Calu3 (cell line): ENCODE measurements around the gene NXN. TPM values are rescaled to one million over a fixed set of nuclear protein-coding genes. Genes with fewer than 3 reads are reported as not detected.
"Not testable (repeated sequence)": the region's sequence is repeated elsewhere in the genome, so short reads cannot be mapped to it uniquely, and the experiment has no call there.

Experiments used
- BruUV-seq: library from RNA; stranded (reverse); fragments of 400-500 nt; replicated peaks from 2 replicates; lab custom pipeline; 2021; lab: Mats Ljungman, UMichigan
- CTCF ChIA-PET: fragments of 300-600 bp; sonication (Branson Sonifier 250); formaldehyde crosslinking; loops from one replicate; lab custom pipeline; 2022; ENCODE audit warnings: antibody characterized with exemption; lab: Charles Lee
- DNase-seq: peaks from one replicate; pipeline ENCODE4 v3.0.0; 2022
- H3K27ac Mint-ChIP-seq: one replicate; pipeline ENCODE4 v1.8.0; 2022; ENCODE audit warnings: mixed read lengths; ENCODE audit not compliant: unreplicated experiment
- H3K27me3 Mint-ChIP-seq: one replicate; pipeline ENCODE4 v1.8.0; 2022; ENCODE audit warnings: mixed read lengths; ENCODE audit not compliant: unreplicated experiment
- H3K36me3 Mint-ChIP-seq: one replicate; pipeline ENCODE4 v1.8.0; 2022; ENCODE audit warnings: mild to moderate bottlenecking, moderate library complexity, mixed read lengths; ENCODE audit not compliant: insufficient read depth, unreplicated experiment
- H3K4me1 Mint-ChIP-seq: one replicate; pipeline ENCODE4 v1.8.0; 2022; ENCODE audit warnings: mild to moderate bottlenecking, low read depth, mixed read lengths; ENCODE audit not compliant: unreplicated experiment
- H3K4me3 Mint-ChIP-seq: one replicate; pipeline ENCODE4 v1.8.0; 2022; ENCODE audit warnings: mild to moderate bottlenecking, low read depth, moderate library complexity, mixed read lengths; ENCODE audit not compliant: unreplicated experiment
- H3K9me3 Mint-ChIP-seq: one replicate; pipeline ENCODE4 v1.8.0; 2022; ENCODE audit warnings: low read depth, mixed read lengths; ENCODE audit not compliant: unreplicated experiment
- intact Hi-C: fragments of 100-400 bp; cut with micrococcal nuclease; formaldehyde crosslinking; loops from one replicate; pipeline ENCODE4 v1.10.0; 2022; ENCODE audit not compliant: unreplicated experiment
- total RNA-seq: library from RNA; stranded (reverse); gene quantifications from 2 replicates; pipeline ENCODE4 v1.2.3, GENCODE V29; 2022
- TF ChIP-seq, protein P1 (sequence below): fragments of 200-600 bp; IDR thresholded peaks from one replicate; pipeline ENCODE4 v1.8.0; 2022; ENCODE audit warnings: antibody characterized with exemption; ENCODE audit not compliant: unreplicated experiment

NXN gene
- total RNA-seq, 1 experiment from 2014 or later: 1.8 TPM

DNA sequence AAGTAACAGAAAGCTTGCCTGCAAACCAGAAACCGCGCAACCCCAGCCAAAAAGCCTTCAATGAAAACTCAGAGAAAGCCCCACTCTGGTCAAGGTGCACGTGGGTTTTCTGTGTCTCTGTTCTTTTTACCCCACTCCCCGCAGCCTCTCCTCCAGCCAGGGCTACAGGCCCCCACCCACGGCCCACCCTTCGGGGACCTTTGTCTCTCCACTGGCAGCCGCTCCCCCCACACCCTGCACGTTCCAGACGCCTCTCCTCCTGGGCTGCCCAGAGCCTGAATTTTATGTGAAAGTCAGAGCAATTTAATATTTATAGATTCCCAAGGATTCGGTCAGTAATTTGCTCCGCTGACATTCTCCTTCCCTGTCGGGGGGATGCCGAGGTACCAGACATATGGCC, 173.2 kb downstream of the NXN start:
- intact Hi-C loops: no loop called here
- Mint-ChIP-seq H3K36me3 (no peaks in the 10 kb centered on the region), H3K4me3 (no peak overlapping the region), H3K27me3 (no peaks in the 10 kb centered on the region), H3K4me1 (no peaks in the 10 kb centered on the region), H3K9me3 (no peaks in the 10 kb centered on the region), H3K27ac (no peak overlapping the region)
- no peak for DNase-seq
- BruUV-seq: no TSS peak
- TF ChIP-seq, protein P1, sequence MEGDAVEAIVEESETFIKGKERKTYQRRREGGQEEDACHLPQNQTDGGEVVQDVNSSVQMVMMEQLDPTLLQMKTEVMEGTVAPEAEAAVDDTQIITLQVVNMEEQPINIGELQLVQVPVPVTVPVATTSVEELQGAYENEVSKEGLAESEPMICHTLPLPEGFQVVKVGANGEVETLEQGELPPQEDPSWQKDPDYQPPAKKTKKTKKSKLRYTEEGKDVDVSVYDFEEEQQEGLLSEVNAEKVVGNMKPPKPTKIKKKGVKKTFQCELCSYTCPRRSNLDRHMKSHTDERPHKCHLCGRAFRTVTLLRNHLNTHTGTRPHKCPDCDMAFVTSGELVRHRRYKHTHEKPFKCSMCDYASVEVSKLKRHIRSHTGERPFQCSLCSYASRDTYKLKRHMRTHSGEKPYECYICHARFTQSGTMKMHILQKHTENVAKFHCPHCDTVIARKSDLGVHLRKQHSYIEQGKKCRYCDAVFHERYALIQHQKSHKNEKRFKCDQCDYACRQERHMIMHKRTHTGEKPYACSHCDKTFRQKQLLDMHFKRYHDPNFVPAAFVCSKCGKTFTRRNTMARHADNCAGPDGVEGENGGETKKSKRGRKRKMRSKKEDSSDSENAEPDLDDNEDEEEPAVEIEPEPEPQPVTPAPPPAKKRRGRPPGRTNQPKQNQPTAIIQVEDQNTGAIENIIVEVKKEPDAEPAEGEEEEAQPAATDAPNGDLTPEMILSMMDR: no peak
- CTCF ChIA-PET: no interaction called here

DNA sequence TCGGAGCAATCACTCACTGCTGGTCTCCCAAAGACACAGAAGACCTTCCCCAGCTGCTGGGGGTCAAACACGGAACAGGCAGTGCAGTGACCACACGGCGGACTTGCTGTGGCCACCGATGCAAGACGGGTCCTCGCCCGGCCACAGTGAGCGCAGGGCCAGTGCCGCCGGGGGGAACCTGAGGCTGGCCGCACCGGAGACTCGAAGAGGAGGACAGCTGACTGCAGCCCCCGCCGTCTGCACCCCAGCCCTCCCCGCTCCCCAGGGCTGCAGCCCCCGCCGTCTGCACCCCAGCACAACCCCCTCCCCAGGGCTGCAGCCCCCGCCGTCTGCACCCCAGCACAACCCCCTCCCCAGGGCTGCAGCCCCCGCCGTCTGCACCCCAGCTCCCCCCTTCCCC, 173.7 kb downstream of the NXN start:
- H3K27ac Mint-ChIP-seq, BruUV-seq, DNase-seq, H3K36me3 Mint-ChIP-seq, CTCF ChIA-PET, H3K27me3 Mint-ChIP-seq, H3K9me3 Mint-ChIP-seq, H3K4me1 Mint-ChIP-seq, intact Hi-C loops, H3K4me3 Mint-ChIP-seq: not testable (repeated sequence)

DNA sequence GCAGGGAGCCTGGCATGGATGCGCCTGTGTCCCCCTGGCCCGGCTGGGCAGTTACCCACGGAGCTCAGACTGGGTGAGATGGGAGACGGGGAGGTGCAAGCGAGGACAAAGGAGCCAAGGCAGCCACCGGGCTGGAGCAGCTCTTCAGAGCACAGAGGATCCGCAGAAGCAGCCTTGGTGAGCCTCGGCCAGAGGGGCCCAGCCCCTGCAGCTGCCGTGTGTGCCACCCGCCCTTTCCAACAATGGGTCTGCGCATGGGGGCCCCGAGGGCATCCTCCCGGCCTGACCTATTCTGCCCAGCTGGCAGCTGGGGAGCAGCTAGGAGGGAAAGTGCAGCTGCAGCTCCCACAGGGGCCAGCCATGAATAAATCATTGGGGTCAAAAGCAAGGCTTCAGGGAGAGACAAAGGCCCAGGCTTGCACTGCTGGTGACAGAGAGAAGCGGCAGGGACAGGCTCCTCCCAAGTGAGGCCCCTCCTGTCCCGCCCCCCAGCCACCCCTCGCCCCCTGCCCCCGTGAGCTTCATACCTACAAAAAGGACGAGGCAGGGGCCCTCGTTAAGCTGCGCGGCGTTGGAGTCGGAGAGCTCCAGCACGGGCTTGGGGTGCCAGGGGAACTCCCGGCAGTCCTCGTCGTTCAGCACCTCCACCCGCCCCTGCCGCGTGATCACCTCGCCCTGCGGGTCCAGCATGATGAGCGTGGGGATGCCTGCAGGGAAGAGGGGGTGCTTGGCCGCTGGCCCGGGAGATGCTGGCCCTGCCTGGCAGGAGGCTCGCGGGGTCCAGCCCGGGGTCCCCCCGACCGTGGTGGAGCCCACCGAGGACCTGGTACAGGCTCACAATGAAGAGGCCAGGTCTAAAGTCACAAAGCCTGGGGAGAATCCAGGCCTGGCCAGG, 174.8 kb downstream of the NXN start:
- CTCF ChIA-PET: interaction anchor here (0.6 kb wide), 1 partner anchor 175 kb away, joined by 3 read pairs; no protein-coding TSS in a partner anchor

DNA sequence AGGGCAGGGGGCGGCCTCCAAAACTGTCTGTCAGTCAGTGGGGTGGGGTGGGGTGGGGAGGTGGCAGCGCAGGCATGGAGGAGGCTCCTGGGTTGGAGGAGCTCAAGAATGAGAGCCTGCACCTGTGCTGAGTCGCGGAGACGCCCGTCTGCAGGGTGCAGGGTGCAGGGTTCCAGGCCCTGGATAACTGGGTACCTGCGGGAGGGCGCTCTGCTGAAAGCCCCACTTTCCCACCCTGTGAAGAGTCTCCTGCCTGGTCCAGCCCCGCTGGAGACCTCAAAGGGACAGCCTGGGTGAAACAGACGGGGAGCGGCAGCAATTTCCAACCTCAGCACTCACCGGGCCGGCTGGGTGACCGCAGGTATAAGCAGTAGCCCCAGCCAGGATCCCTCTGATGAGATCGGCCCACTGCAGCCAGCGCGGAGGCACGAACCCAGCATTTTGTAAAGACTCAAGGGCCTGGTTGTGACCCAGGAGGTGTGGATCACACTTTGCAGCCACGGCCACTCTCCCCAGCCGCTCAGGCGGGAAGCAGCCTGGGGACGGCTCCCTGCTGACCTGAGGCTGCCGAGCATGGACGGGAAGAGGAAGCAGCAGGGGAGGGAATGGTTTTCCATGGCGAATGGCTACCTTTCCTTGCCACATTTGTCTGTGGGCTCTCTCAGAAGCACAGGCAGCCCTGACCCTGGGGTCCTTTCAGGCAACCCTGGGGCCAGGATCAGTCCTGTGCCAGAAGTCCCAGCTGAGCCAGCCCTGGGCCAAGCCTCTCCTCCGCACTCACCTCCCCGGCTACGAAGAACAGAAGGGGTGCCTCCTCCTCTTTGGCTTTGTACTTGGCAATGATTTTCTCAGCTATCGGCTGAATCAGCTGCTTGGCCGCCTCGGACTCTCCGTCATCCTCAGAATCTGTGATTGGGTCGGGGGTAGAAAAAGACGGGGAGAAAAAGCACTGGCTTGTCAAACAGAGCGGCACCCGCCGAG, 176.4 kb downstream of the NXN start:
- CTCF ChIA-PET: no interaction called here
- TF ChIP-seq, protein P1: no peak
- BruUV-seq: no TSS peak

More for the DNA sequence above, 174.8 kb downstream of the NXN start:
- TF ChIP-seq, protein P1: no peak
- no peaks in the 10 kb centered on the region for H3K27me3 Mint-ChIP-seq
- no peaks in the 10 kb centered on the region for H3K9me3 Mint-ChIP-seq
- no TSS peak for BruUV-seq
- no peak for DNase-seq
- H3K27ac Mint-ChIP-seq: no peak overlapping the region
- intact Hi-C loops: no loop called here
- H3K4me1 Mint-ChIP-seq: no peaks in the 10 kb centered on the region
- no peaks in the 10 kb centered on the region for H3K36me3 Mint-ChIP-seq
- no peak overlapping the region for H3K4me3 Mint-ChIP-seq

More for the DNA sequence above, 176.4 kb downstream of the NXN start:
- Mint-ChIP-seq H3K4me1 (no peaks in the 10 kb centered on the region), H3K4me3 (no peak overlapping the region), H3K36me3 (no peaks in the 10 kb centered on the region), H3K9me3 (no peaks in the 10 kb centered on the region), H3K27ac (no peak overlapping the region), H3K27me3 (no peaks in the 10 kb centered on the region)
- intact Hi-C loops: no loop called here
- no peak for DNase-seq
